ENCODE data around the gene DSC1.

GRCh38 chr18:31099450-31100230, 63.0 kb downstream of the DSC1 start:
- TF ChIP-seq CTCF (IDR thresholded peaks at IDR 0.05) (no peak), POLR2A (IDR thresholded peaks at IDR 0.05) (no peak)

Data from adrenal gland (tissue), 5 donors.